ENCODE data around the gene SCFD2. TPM values are rescaled to one million over a fixed set of nuclear protein-coding genes. Genes with fewer than 3 reads are reported as not detected.
"Not testable (repeated sequence)": the region's sequence is repeated elsewhere in the genome, so short reads cannot be mapped to it uniquely, and the experiment has no call there.

SCFD2 gene
- polyA plus RNA-seq, 2 of the 4 experiments (the other 2 are of a cell fraction): 7.6 to 10.8 TPM

GRCh38 chr4:53185869-53186585 is 179.8 kb downstream of the SCFD2 start:
- TF ChIP-seq CTCF (IDR thresholded peaks at IDR 0.05): no peak
- TF ChIP-seq EHF (CRISPR knock-in tag; IDR thresholded peaks at IDR 0.05): no peak
- no peak for TF ChIP-seq REST (IDR thresholded peaks at IDR 0.05)
- no peak for TF ChIP-seq SREBF2 (IDR thresholded peaks at IDR 0.05)
- TF ChIP-seq ZFP36 (IDR thresholded peaks at IDR 0.05; ENCODE audit: borderline replicate concordance, partially characterized antibody): no peak
- TF ChIP-seq TP53 (CRISPR knock-in tag; IDR thresholded peaks at IDR 0.05): no peak
- TF ChIP-seq MAFK (IDR thresholded peaks at IDR 0.05; ENCODE audit: partially characterized antibody): peak; percentile 26
- no peak for TF ChIP-seq ZSCAN20 (CRISPR knock-in tag; IDR thresholded peaks at IDR 0.05)
- POLR2A ChIA-PET: no interaction called here
- Histone ChIP-seq H3K9me3 (no peaks in the 10 kb centered on the region), H3K27ac (no peak overlapping the region), H3K4me1 (peaks cover 17% of the 10 kb centered on the region), H3K4me2 (no peak overlapping the region), H3K4me3 (no peak overlapping the region)
- CTCF ChIA-PET: no interaction called here
- no peak for DNase-seq (ENCODE audit: low read depth in 1 of 2, low spot score in 1 of 2)
- no peak for ATAC-seq
- FAIRE-seq: no peak
- WGBS (ENCODE audit: missing lambda C conversion rate): 81% methylated on average over 4 of the region's 4 CpGs

GRCh38 chr4:53183754-53184153 is 182.1 kb downstream of the SCFD2 start:
- ChIA-PET CTCF (interaction anchor here (0.6 to 0.7 kb wide), 2 partner anchors 308 to 563 kb away, joined by 3 read pairs; no protein-coding TSS in a partner anchor), POLR2A (no interaction called here)
- FAIRE-seq (no peak), DNase-seq (ENCODE audit: low read depth in 1 of 2, low spot score in 1 of 2) (no peak), ATAC-seq (no peak)
- Histone ChIP-seq H3K9me3 (no peaks in the 10 kb centered on the region), H3K4me3 (no peak overlapping the region), H3K4me2 (no peak overlapping the region), H3K27ac (no peak overlapping the region), H3K4me1 (peaks cover 16% of the 10 kb centered on the region)
- TF ChIP-seq EHF (CRISPR knock-in tag; IDR thresholded peaks at IDR 0.05) (no peak), GATA3 (IDR thresholded peaks at IDR 0.05; ENCODE audit: borderline replicate concordance) (no peak), NPAS2 (CRISPR knock-in tag; IDR thresholded peaks at IDR 0.05; ENCODE audit: borderline replicate concordance) (no peak), FOSB (CRISPR knock-in tag; IDR thresholded peaks at IDR 0.05) (no peak), RAD21 (conservative IDR thresholded peaks at IDR 0.05 in 1 of 2, IDR thresholded peaks at IDR 0.05 in 1 of 2) (no peak), CHD2 (IDR thresholded peaks at IDR 0.05; ENCODE audit: low read length, partially characterized antibody) (no peak), RCOR1 (IDR thresholded peaks at IDR 0.05; ENCODE audit: low read depth, low read length) (no peak), HMGXB4 (CRISPR knock-in tag; IDR thresholded peaks at IDR 0.05; ENCODE audit: borderline replicate concordance) (no peak), PHF8 (IDR thresholded peaks at IDR 0.05; ENCODE audit: borderline replicate concordance, low read depth) (no peak), SREBF2 (IDR thresholded peaks at IDR 0.05) (no peak), HDAC2 (IDR thresholded peaks at IDR 0.05) (no peak), HEYL (CRISPR knock-in tag; IDR thresholded peaks at IDR 0.05) (no peak), TP53 (CRISPR knock-in tag; IDR thresholded peaks at IDR 0.05) (no peak), REST (IDR thresholded peaks at IDR 0.05) (no peak)
- WGBS (ENCODE audit: missing lambda C conversion rate): 95% methylated on average over 2 of the region's 2 CpGs

DNA sequence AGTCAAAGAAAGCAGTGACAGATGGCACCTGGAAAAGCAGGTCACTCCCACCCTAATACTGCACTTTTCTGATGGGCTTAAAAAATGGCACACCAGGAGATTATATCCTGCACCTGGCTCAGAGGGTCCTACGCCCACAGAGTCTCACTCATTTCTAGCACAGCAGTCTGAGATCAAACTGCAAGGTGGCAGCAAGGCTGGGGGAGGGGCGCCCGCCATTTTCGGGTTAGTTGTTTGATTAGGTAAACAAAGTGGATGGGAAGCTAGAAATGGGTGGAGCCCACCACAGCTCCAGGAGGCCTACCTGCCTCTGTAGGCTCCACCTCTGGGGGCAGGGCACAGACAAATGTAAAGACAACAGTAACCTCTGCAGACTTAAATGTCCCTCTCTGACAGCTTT is 188.1 kb downstream of the SCFD2 start:
- ATAC-seq; H3K9me3 ChIP-seq; POLR2A ChIA-PET; H3K4me3 ChIP-seq; FAIRE-seq; H3K4me2 ChIP-seq; CTCF ChIA-PET; DNase-seq (ENCODE audit: low read depth in 1 of 2, low spot score in 1 of 2); H3K4me1 ChIP-seq; H3K27ac ChIP-seq: not testable (repeated sequence)
- 96% methylated on average over 4 of the region's 4 CpGs for WGBS (ENCODE audit: missing lambda C conversion rate)
